Measurements from ENCODE around the gene RNF19B.

Gene RNF19B

GRCh38 chr1:32892368-32893197 is 72.0 kb downstream of the RNF19B start:
- no peak overlapping the region for H3K27ac ChIP-seq
- TF ChIP-seq ZFX (IDR thresholded peaks at IDR 0.05) (no peak), CTCF (conservative IDR thresholded peaks at IDR 0.05) (no peak; the same call in 1 of the 2 replicates)

GRCh38 chr1:32891630-32892029 is 73.0 kb downstream of the RNF19B start:
- TF ChIP-seq ZFX (IDR thresholded peaks at IDR 0.05) (no peak), CTCF (conservative IDR thresholded peaks at IDR 0.05) (no peak)
- H3K27ac ChIP-seq, result no peak overlapping the region

- TF ChIP-seq CTCF (conservative IDR thresholded peaks at IDR 0.05) (no peak), ZFX (IDR thresholded peaks at IDR 0.05) (no peak)
- H3K27ac ChIP-seq, result no peak overlapping the region
Measured at GRCh38 chr1:32891241-32891570, 73.4 kb downstream of the RNF19B start.

- TF ChIP-seq ZFX (IDR thresholded peaks at IDR 0.05), result no peak
- no peak for TF ChIP-seq CTCF (conservative IDR thresholded peaks at IDR 0.05)
Measured at GRCh38 chr1:32890516-32891240, 73.9 kb downstream of the RNF19B start.

GRCh38 chr1:32889731-32890278 is 74.8 kb downstream of the RNF19B start:
- no peak overlapping the region for H3K27ac ChIP-seq
- TF ChIP-seq CTCF (conservative IDR thresholded peaks at IDR 0.05) (no peak), ZFX (IDR thresholded peaks at IDR 0.05) (no peak)

More at GRCh38 chr1:32890516-32891240, 73.9 kb downstream of the RNF19B start:
- H3K27ac ChIP-seq, result no peak overlapping the region

- no peak for TF ChIP-seq ZFX (IDR thresholded peaks at IDR 0.05)
- TF ChIP-seq CTCF (conservative IDR thresholded peaks at IDR 0.05), result no peak
- no peak overlapping the region for H3K27ac ChIP-seq
Measured at GRCh38 chr1:32888677-32889420, 75.8 kb downstream of the RNF19B start.

Data from C4-2B (cell line).